H9 (cell line): ENCODE measurements around the gene ELAVL4. TPM values are rescaled to one million over a fixed set of nuclear protein-coding genes. Genes with fewer than 3 reads are reported as not detected.

Experiments
- DNase-seq: peaks from one replicate; pipeline ENCODE4 v3.0.0-alpha.2; 2017
- H2AFZ ChIP-seq: one replicate; pipeline ENCODE4 v1.6.1; 2013; ENCODE audit warnings: mild to moderate bottlenecking, low read length, control low read depth, moderate library complexity
- H2AK5ac ChIP-seq: 2 replicates; pipeline ENCODE4 v1.6.1; 2013; ENCODE audit warnings: low read length, control low read depth, mixed read lengths; ENCODE audit not compliant: insufficient read length
- H2BK120ac ChIP-seq: one replicate; pipeline ENCODE4 v1.6.1; 2013; ENCODE audit warnings: low read depth, mild to moderate bottlenecking, low read length, control low read depth, inconsistent platforms; ENCODE audit not compliant: poor library complexity, severe bottlenecking
- H2BK12ac ChIP-seq: 2 replicates; pipeline ENCODE4 v1.6.1; 2013; ENCODE audit warnings: low read length, control low read depth, mixed read lengths, low read depth; ENCODE audit not compliant: insufficient read length
- H2BK15ac ChIP-seq: 2 replicates; pipeline ENCODE4 v1.6.1; 2013; ENCODE audit warnings: low read depth, low read length, control low read depth
- H2BK20ac ChIP-seq: one replicate; pipeline ENCODE4 v1.6.1; 2013; ENCODE audit warnings: low read depth, mild to moderate bottlenecking, low read length, control low read depth, inconsistent platforms; ENCODE audit not compliant: poor library complexity, severe bottlenecking
- H2BK5ac ChIP-seq: 2 replicates; pipeline ENCODE4 v1.6.1; 2013; ENCODE audit warnings: low read length, control low read depth, mixed read lengths; ENCODE audit not compliant: insufficient read length
- H3K14ac ChIP-seq: 2 replicates; pipeline ENCODE4 v1.6.1; 2013; ENCODE audit warnings: low read length, control low read depth; ENCODE audit not compliant: insufficient read depth
- H3K18ac ChIP-seq: 2 replicates; pipeline ENCODE4 v1.6.1; 2013; ENCODE audit warnings: low read depth, mild to moderate bottlenecking, mixed read lengths, low read length, control low read depth; ENCODE audit not compliant: insufficient read length
- H3K23ac ChIP-seq: 2 replicates; pipeline ENCODE4 v1.6.1; 2013; ENCODE audit warnings: low read length, control low read depth, mixed read lengths, low read depth; ENCODE audit not compliant: insufficient read length
- H3K23me2 ChIP-seq: 2 replicates; pipeline ENCODE4 v1.6.1; 2013; ENCODE audit warnings: low read depth, mild to moderate bottlenecking, mixed read lengths, low read length, control low read depth; ENCODE audit not compliant: insufficient read length, poor library complexity, severe bottlenecking
- H3K27ac ChIP-seq: 2 replicates; pipeline ENCODE4 v1.5.1; 2013; ENCODE audit warnings: low read length, control low read depth, mixed read lengths, low read depth; ENCODE audit not compliant: insufficient read length
- H3K27me3 ChIP-seq: 2 replicates; pipeline ENCODE4 v1.6.1; 2013; ENCODE audit warnings: low read length, control low read depth, inconsistent platforms; ENCODE audit not compliant: insufficient read depth
- H3K4ac ChIP-seq: 2 replicates; pipeline ENCODE4 v1.6.1; 2013; ENCODE audit warnings: low read depth, mild to moderate bottlenecking, control low read depth, inconsistent platforms, low read length, moderate library complexity
- H3K4me1 ChIP-seq: 2 replicates; pipeline ENCODE4 v1.6.1; 2013; ENCODE audit warnings: low read length, control low read depth, inconsistent platforms; ENCODE audit not compliant: insufficient read depth
- H3K4me2 ChIP-seq: 2 replicates; pipeline ENCODE4 v1.6.1; 2013; ENCODE audit warnings: low read length, control low read depth, mixed read lengths; ENCODE audit not compliant: insufficient read length, insufficient read depth
- H3K56ac ChIP-seq: 2 replicates; pipeline ENCODE4 v1.6.1; 2013; ENCODE audit warnings: low read depth, mild to moderate bottlenecking, mixed read lengths, low read length, control low read depth; ENCODE audit not compliant: insufficient read length
- H3K79me1 ChIP-seq: 2 replicates; pipeline ENCODE4 v1.6.1; 2013; ENCODE audit warnings: low read depth, mild to moderate bottlenecking, moderate library complexity, low read length, control low read depth, inconsistent platforms; ENCODE audit not compliant: insufficient read depth, poor library complexity, severe bottlenecking
- H3K79me2 ChIP-seq: 2 replicates; pipeline ENCODE4 v1.6.1; 2013; ENCODE audit warnings: low read length, control low read depth, inconsistent platforms; ENCODE audit not compliant: insufficient read depth
- H3K9ac ChIP-seq: 2 replicates; pipeline ENCODE4 v1.6.1; 2013; ENCODE audit warnings: low read length, control low read depth, mixed read lengths; ENCODE audit not compliant: insufficient read length; ENCODE audit errors: extremely low read depth
- H3K9me3 ChIP-seq: one replicate; pipeline ENCODE4 v1.6.1; 2013; ENCODE audit warnings: low read depth, low read length, inconsistent platforms; ENCODE audit not compliant: control insufficient read depth
- H3T11ph ChIP-seq: one replicate; pipeline ENCODE4 v1.6.1; 2013; ENCODE audit warnings: mild to moderate bottlenecking, low read length, control low read depth, inconsistent platforms
- H4K20me1 ChIP-seq: one replicate; pipeline ENCODE4 v1.6.1; 2013; ENCODE audit not compliant: control insufficient read depth, insufficient read length, insufficient read depth
- H4K5ac ChIP-seq: 2 replicates; pipeline ENCODE4 v1.6.1; 2013; ENCODE audit warnings: low read depth, mild to moderate bottlenecking, mixed read lengths, low read length, control low read depth; ENCODE audit not compliant: insufficient read length
- H4K8ac ChIP-seq: replicated peaks from 2 replicates; pipeline ENCODE4 v1.6.1; 2013; ENCODE audit warnings: low read length, control low read depth, mixed read lengths, low read depth; ENCODE audit not compliant: insufficient read length
- H4K91ac ChIP-seq: 2 replicates; pipeline ENCODE4 v1.6.1; 2013; ENCODE audit warnings: low read depth, mild to moderate bottlenecking, moderate library complexity, mixed read lengths, low read length, control low read depth; ENCODE audit not compliant: insufficient read length
- H3K27ac Mint-ChIP-seq, 3 experiments: 2 replicates in 2 of 3; 3 replicates in 1 of 3; pipeline ENCODE4 v1.8.0; 2020 to 2021; ENCODE audit warnings: mixed read lengths in 3 of 3, mild to moderate bottlenecking in 1 of 3, moderate library complexity in 1 of 3
- H3K27me3 Mint-ChIP-seq: 2 replicates; pipeline ENCODE4 v1.8.0; 2021; ENCODE audit warnings: low read depth, mild to moderate bottlenecking, moderate library complexity, mixed read lengths
- H3K36me3 Mint-ChIP-seq, 3 experiments: 2 replicates in 2 of 3; 3 replicates in 1 of 3; pipeline ENCODE4 v1.8.0; 2020 to 2021; ENCODE audit warnings: low read depth in 3 of 3, mixed read lengths in 3 of 3; ENCODE audit not compliant: insufficient read depth in 1 of 3
- H3K4me1 Mint-ChIP-seq, 2 experiments: 2 replicates each; pipeline ENCODE4 v1.8.0; 2020; ENCODE audit warnings: mixed read lengths in 2 of 2
- H3K4me3 Mint-ChIP-seq, 2 experiments: 2 replicates in 1 of 2; 3 replicates in 1 of 2; pipeline ENCODE4 v1.8.0; 2020 to 2021; ENCODE audit warnings: mild to moderate bottlenecking in 2 of 2, mixed read lengths in 2 of 2, moderate library complexity in 1 of 2
- H3K9me3 Mint-ChIP-seq, 2 experiments: 2 replicates in 1 of 2; 3 replicates in 1 of 2; pipeline ENCODE4 v1.8.0; 2020; ENCODE audit warnings: mild to moderate bottlenecking in 2 of 2, mixed read lengths in 2 of 2, moderate library complexity in 1 of 2
- CTCF ChIP-seq: fragments of 200-600 bp; sonication (generic); conservative IDR thresholded peaks from 3 replicates; pipeline ENCODE4 v1.8.0; 2021; ENCODE audit warnings: antibody characterized with exemption, mild to moderate bottlenecking
- WGBS: extraction: QIAGEN DNeasy Blood & Tissue Kit; methylation state at CpG from one replicate; pipeline ENCODE4 v1.1.7; 2013; ENCODE audit warnings: missing lambda C conversion rate, low lambda C conversion rate, mixed read lengths; ENCODE audit not compliant: insufficient read length; ENCODE audit errors: extremely low coverage; 5-methylcytosine and 5-hydroxymethylcytosine counted together
- total RNA-seq: library from RNA; stranded (reverse); gene quantifications from 2 replicates; pipeline ENCODE4 v1.2.1, GENCODE V29; 2021

Gene ELAVL4
- total RNA-seq, 1 experiment from 2014 or later = not detected

- no peaks in the 10 kb centered on the region for H3K79me2 ChIP-seq
- H2BK5ac ChIP-seq = no peak overlapping the region
- H4K8ac ChIP-seq = no peak overlapping the region
- no peak overlapping the region for H3K18ac ChIP-seq
- no peak for TF ChIP-seq CTCF
- no peak for DNase-seq
- H3K4ac ChIP-seq = no peak overlapping the region
- no peak overlapping the region for H4K91ac ChIP-seq
- Mint-ChIP-seq H3K36me3 (peaks cover 0 to 15% (median 0%) of the 10 kb centered on the region in 3 experiments; a peak in 2 of 7 replicates), H3K9me3 (peaks cover 0 to 42% of the 10 kb centered on the region in 2 experiments; a peak in 2 of 5 replicates), H3K4me1 (no peaks in the 10 kb centered on the region), H3K27me3 (no peaks in the 10 kb centered on the region; the same call in 1 of the 2 replicates), H3K27ac (no peak overlapping the region), H3K4me3 (peak overlapping the region in 1 of 2 experiments; percentile 11; a peak in 1 of 5 replicates)
- no peak overlapping the region for H2BK15ac ChIP-seq
- peaks cover 6% of the 10 kb centered on the region; the same call in 1 of the 2 replicates for H3K4me1 ChIP-seq
- H3K23me2 ChIP-seq = no peaks in the 10 kb centered on the region
- H3K9me3 ChIP-seq = no peaks in the 10 kb centered on the region
- no peaks in the 10 kb centered on the region for H4K20me1 ChIP-seq
- H3K79me1 ChIP-seq = no peaks in the 10 kb centered on the region
- no peak overlapping the region for H2AK5ac ChIP-seq
- H2BK12ac ChIP-seq = no peak overlapping the region
- no peak overlapping the region for H3K23ac ChIP-seq
- H3K9ac ChIP-seq = no peak overlapping the region
- H3K14ac ChIP-seq = no peak overlapping the region
- H3K56ac ChIP-seq = no peak overlapping the region
- H3K4me2 ChIP-seq = no peak overlapping the region
- no peak overlapping the region for H2BK20ac ChIP-seq
- H3K27me3 ChIP-seq = no peaks in the 10 kb centered on the region
- H4K5ac ChIP-seq = no peak overlapping the region
- H2BK120ac ChIP-seq = no peak overlapping the region
- no CpG with 5 or more reads among the region's 1 CpG for WGBS
- H3K27ac ChIP-seq = no peak overlapping the region
- H2AFZ ChIP-seq = no peak overlapping the region
- H3T11ph ChIP-seq = no peak overlapping the region
Observed at GRCh38 chr1:50129201-50129600, 20.5 kb downstream of the ELAVL4 start.
